ENCODE measurements around the gene C11orf21.

Gene C11orf21

GRCh38 chr11:2301631-2302305 is at the start of gene C11orf21, which contains the start of gene TSPAN32:
Gene C11orf21 (minus strand): TSS chr11:2301918. CDS start chr11:2301808, 110 bp downstream.
Gene TSPAN32 (plus strand): TSS chr11:2302013. CDS start chr11:2302150, 137 bp downstream.
- DNase-seq (ENCODE audit: extremely low read depth, low read depth), result no peak
- H3K4me3 ChIP-seq (replicated peaks; ENCODE audit: low read depth, low read length), result no peak within 1 kb of the TSS
- no peak for TF ChIP-seq CTCF (IDR thresholded peaks at IDR 0.05; ENCODE audit: low read depth, low read length, missing control alignments)

GRCh38 chr11:2348986-2349385 is 47.3 kb upstream of the C11orf21 start:
- DNase-seq (ENCODE audit: extremely low read depth, low read depth), result peak; percentile 37
- no peak overlapping the region for H3K4me3 ChIP-seq (replicated peaks; ENCODE audit: low read depth, low read length)
- TF ChIP-seq CTCF (IDR thresholded peaks at IDR 0.05; ENCODE audit: low read depth, low read length, missing control alignments), result no peak

- no peak for TF ChIP-seq CTCF (IDR thresholded peaks at IDR 0.05; ENCODE audit: low read depth, low read length, missing control alignments)
- DNase-seq (ENCODE audit: extremely low read depth, low read depth), result no peak
- H3K4me3 ChIP-seq (replicated peaks; ENCODE audit: low read depth, low read length), result no peak overlapping the region
These were observed 45.7 kb upstream of the C11orf21 start for GRCh38 chr11:2347308-2347830.

- no peak overlapping the region for H3K4me3 ChIP-seq (replicated peaks; ENCODE audit: low read depth, low read length)
- no peak for TF ChIP-seq CTCF (IDR thresholded peaks at IDR 0.05; ENCODE audit: low read depth, low read length, missing control alignments)
- DNase-seq (ENCODE audit: extremely low read depth, low read depth), result no peak
These were observed 45.0 kb upstream of the C11orf21 start for GRCh38 chr11:2346586-2347307.

- DNase-seq (ENCODE audit: extremely low read depth, low read depth), result no peak
- H3K4me3 ChIP-seq (replicated peaks; ENCODE audit: low read depth, low read length), result no peak overlapping the region
- no peak for TF ChIP-seq CTCF (IDR thresholded peaks at IDR 0.05; ENCODE audit: low read depth, low read length, missing control alignments)
These were observed 44.3 kb upstream of the C11orf21 start for GRCh38 chr11:2346014-2346413.

- no peak for TF ChIP-seq CTCF (IDR thresholded peaks at IDR 0.05; ENCODE audit: low read depth, low read length, missing control alignments)
- DNase-seq (ENCODE audit: extremely low read depth, low read depth), result no peak
- H3K4me3 ChIP-seq (replicated peaks; ENCODE audit: low read depth, low read length), result no peak overlapping the region
These were observed 43.3 kb upstream of the C11orf21 start for GRCh38 chr11:2345050-2345449.

Measured in HFF-Myc (cell line).